Thoracic aorta (tissue), 2 donors: ENCODE data around the gene IL36B. TPM values are rescaled to one million over a fixed set of nuclear protein-coding genes. Genes with fewer than 3 reads are reported as not detected.

ENCODE experiments used
- ATAC-seq: fragments of 150-250 bp; one replicate; pipeline ENCODE4 v1.8.0; 2017; ENCODE audit warnings: low read depth; ENCODE audit not compliant: insufficient number of reproducible peaks, low FRiP score
- DNase-seq: peaks from one replicate; pipeline ENCODE4 v3.0.0-alpha.2; 2020; ENCODE audit warnings: low spot score
- H3K27ac ChIP-seq, 2 donors: fragments of 200-600 bp; sonication (generic); 1 replicate in 1 of 2; 2 replicates in 1 of 2; pipeline ENCODE4 v1.5.1; 2016; ENCODE audit warnings: mild to moderate bottlenecking in 2 of 2, moderate library complexity in 2 of 2
- H3K27me3 ChIP-seq: fragments of 200-600 bp; sonication (generic); replicated peaks from 2 replicates; pipeline ENCODE4 v1.6.0; 2016; ENCODE audit warnings: mild to moderate bottlenecking; ENCODE audit not compliant: insufficient read depth
- H3K36me3 ChIP-seq: fragments of 200-600 bp; sonication (generic); one replicate; pipeline ENCODE4 v1.5.1; 2016
- H3K4me1 ChIP-seq, 2 donors: fragments of 200-600 bp; sonication (generic); 1 replicate in 1 of 2; 2 replicates in 1 of 2; pipeline versions ENCODE4 v1.5.1 to v1.6.0; 2016; ENCODE audit warnings: low read depth in 2 of 2, mild to moderate bottlenecking in 1 of 2; ENCODE audit not compliant: control insufficient read depth in 1 of 2
- H3K4me3 ChIP-seq: fragments of 200-600 bp; sonication (generic); 2 replicates; pipeline ENCODE4 v1.5.1; 2016; ENCODE audit warnings: mild to moderate bottlenecking
- H3K9me3 ChIP-seq: fragments of 200-600 bp; sonication (generic); 2 replicates; pipeline ENCODE4 v1.5.1; 2016
- CTCF ChIP-seq: fragments of 200-600 bp; sonication (generic); IDR thresholded peaks from one replicate; pipeline ENCODE4 v1.5.1; 2019; ENCODE audit warnings: antibody characterized with exemption
- total RNA-seq, 2 donors: library from RNA; depleted of rRNA; stranded (reverse); fragments of >200 nt; gene quantifications; one replicate each; pipeline versions ENCODE4 v1.1.0 to v1.2.3, GENCODE V29; 2016

The IL36B gene
- total RNA-seq, 2 donors from 2014 or later, result not detected

GRCh38 chr2:112979731-112980130 lies 72.9 kb downstream of the IL36B start:
- Histone ChIP-seq H3K27ac (no peak overlapping the region), H3K4me1 (no peaks in the 10 kb centered on the region), H3K4me3 (no peak overlapping the region), H3K9me3 (no peaks in the 10 kb centered on the region), H3K36me3 (no peaks in the 10 kb centered on the region), H3K27me3 (no peaks in the 10 kb centered on the region)
- no peak for DNase-seq
- TF ChIP-seq CTCF, result no peak
- ATAC-seq, result no peak

GRCh38 chr2:112977559-112978056 lies 75.1 kb downstream of the IL36B start, which contains the start of gene IL36G:
IL36G (plus strand) TSS chr2:112978006; CDS start chr2:112978639, 633 bp downstream.
- DNase-seq, result no peak
- Histone ChIP-seq H3K9me3 (no peaks in the 10 kb centered on the region), H3K4me3 (no peak within 1 kb of the TSS), H3K27me3 (no peaks in the 10 kb centered on the region), H3K4me1 (no peaks in the 10 kb centered on the region), H3K36me3 (no peaks in the 10 kb centered on the region), H3K27ac (no peak within 1 kb of the TSS)
- TF ChIP-seq CTCF, result no peak
- no peak for ATAC-seq

Other genes starting within 250 kb of the IL36B start
- 1 to 10 TPM; 4.0 to 6.2 TPM for gene IL1B, start 216.1 kb downstream of the IL36B start, total RNA-seq
- not detected for gene IL37, start 141.7 kb downstream of the IL36B start, total RNA-seq
- gene IL36G, start 74.9 kb downstream of the IL36B start, total RNA-seq, result not detected
- not detected for gene IL36A, start 47.4 kb downstream of the IL36B start, total RNA-seq
- gene IL36RN, start 6.3 kb upstream of the IL36B start, total RNA-seq, result not detected
- gene IL1F10, start 15.1 kb upstream of the IL36B start, total RNA-seq, result not detected
- gene IL1RN, start 74.7 kb upstream of the IL36B start, total RNA-seq, result 1 to 10 TPM; 1.6 to 8.6 TPM
- gene PSD4, start 121.1 kb upstream of the IL36B start, total RNA-seq, result 10 to 100 TPM; 13.1 to 16.9 TPM
- 10 to 100 TPM in 1 of 2 donors, 1 to 10 TPM in 1; 2.4 to 10.3 TPM for gene PAX8, start 226.1 kb upstream of the IL36B start, total RNA-seq